GM23338 (cell line): Measurements from ENCODE around the gene SPIN2B. TPM values are rescaled to one million over a fixed set of nuclear protein-coding genes. Genes with fewer than 3 reads are reported as not detected.
"Not testable (repeated sequence)": the region's sequence is repeated elsewhere in the genome, so short reads cannot be mapped to it uniquely, and the experiment has no call there.

Source experiments
- ATAC-seq: fragments of 200-7000 bp; cut with Tn5 transposase; 3 replicates; pipeline ENCODE4 v1.9.1; 2020
- DNase-seq: peaks from one replicate; pipeline ENCODE4 v3.0.0-alpha.2; 2015; ENCODE audit warnings: low spot score
- H2AFZ ChIP-seq: fragments of 200-600 bp; sonication (generic); 2 replicates; pipeline ENCODE4 v1.8.0; 2016; ENCODE audit warnings: antibody characterized with exemption, mild to moderate bottlenecking, moderate library complexity
- H3F3A ChIP-seq: fragments of 200-600 bp; sonication (generic); replicated peaks from 2 replicates; pipeline ENCODE4 v1.8.0; 2017; ENCODE audit warnings: antibody characterized with exemption, mixed run types, low read depth
- H3K27ac ChIP-seq: fragments of 200-600 bp; sonication (generic); 2 replicates; pipeline ENCODE4 v1.6.1; 2016; ENCODE audit warnings: low read depth
- H3K27me3 ChIP-seq: fragments of 200-600 bp; sonication (generic); 2 replicates; pipeline ENCODE4 v1.8.0; 2016; ENCODE audit warnings: mild to moderate bottlenecking, mixed run types, moderate library complexity; ENCODE audit not compliant: insufficient read depth
- H3K36me3 ChIP-seq: fragments of 200-600 bp; sonication (generic); 2 replicates; pipeline ENCODE4 v1.8.0; 2016; ENCODE audit warnings: mild to moderate bottlenecking; ENCODE audit not compliant: insufficient read depth
- H3K4me1 ChIP-seq: fragments of 200-600 bp; sonication (generic); 2 replicates; pipeline ENCODE4 v1.8.0; 2016; ENCODE audit warnings: mild to moderate bottlenecking, moderate library complexity; ENCODE audit not compliant: insufficient read depth
- H3K4me2 ChIP-seq: fragments of 200-600 bp; sonication (generic); 2 replicates; pipeline ENCODE4 v1.7.1; 2017; ENCODE audit warnings: mixed run types
- H3K4me3 ChIP-seq: fragments of 200-600 bp; sonication (generic); 2 replicates; pipeline ENCODE4 v1.6.1; 2016; ENCODE audit warnings: mixed run types
- H3K79me2 ChIP-seq: fragments of 200-600 bp; sonication (generic); replicated peaks from 2 replicates; pipeline ENCODE4 v1.8.0; 2017; ENCODE audit warnings: mild to moderate bottlenecking; ENCODE audit not compliant: insufficient read depth
- H3K9me2 ChIP-seq: fragments of 200-600 bp; sonication (generic); 2 replicates; pipeline ENCODE4 v1.8.0; 2017; ENCODE audit not compliant: insufficient read depth
- H4K20me1 ChIP-seq: fragments of 200-600 bp; sonication (generic); replicated peaks from 2 replicates; pipeline ENCODE4 v1.8.0; 2017; ENCODE audit warnings: mild to moderate bottlenecking; ENCODE audit not compliant: insufficient read depth
- H3K27ac Mint-ChIP-seq: 2 replicates; pipeline ENCODE4 v1.8.0; 2020; ENCODE audit warnings: inconsistent platforms, mild to moderate bottlenecking, moderate library complexity, mixed read lengths
- H3K27me3 Mint-ChIP-seq: 3 replicates; pipeline ENCODE4 v1.8.0; 2022; ENCODE audit warnings: low read depth, mild to moderate bottlenecking, moderate library complexity, mixed read lengths, inconsistent platforms; ENCODE audit not compliant: insufficient read depth, poor library complexity
- H3K36me3 Mint-ChIP-seq: 3 replicates; pipeline ENCODE4 v1.8.0; 2021; ENCODE audit warnings: low read depth, mild to moderate bottlenecking, inconsistent platforms, moderate library complexity, mixed read lengths
- H3K4me1 Mint-ChIP-seq: 3 replicates; pipeline ENCODE4 v1.8.0; 2020; ENCODE audit warnings: mild to moderate bottlenecking, inconsistent platforms, mixed read lengths
- H3K4me3 Mint-ChIP-seq: 3 replicates; pipeline ENCODE4 v1.8.0; 2021; ENCODE audit warnings: moderate library complexity, mild to moderate bottlenecking, inconsistent platforms, mixed read lengths
- H3K9me3 Mint-ChIP-seq: 3 replicates; pipeline ENCODE4 v1.8.0; 2020; ENCODE audit warnings: moderate library complexity, mild to moderate bottlenecking, inconsistent platforms, mixed read lengths
- CTCF ChIP-seq, 2 experiments: fragments of 200-600 bp in 1 of 2; sonication (generic) in 1 of 2; conservative IDR thresholded peaks; 2 replicates each; pipeline versions ENCODE4 v1.5.1 to v1.6.1; 2016 to 2017; ENCODE audit warnings: antibody characterized with exemption in 2 of 2, low read depth in 2 of 2, mild to moderate bottlenecking in 2 of 2, moderate library complexity in 1 of 2
- ETS1 ChIP-seq: IDR thresholded peaks from 2 replicates; pipeline ENCODE4 v1.6.1; 2016; ENCODE audit warnings: antibody characterized with exemption
- EZH2 ChIP-seq: fragments of 200-600 bp; sonication (generic); IDR thresholded peaks from one replicate; pipeline ENCODE4 v1.8.0; 2017; ENCODE audit warnings: antibody characterized with exemption, mild to moderate bottlenecking, low read depth; ENCODE audit not compliant: unreplicated experiment
- JUNB ChIP-seq: IDR thresholded peaks from one replicate; pipeline ENCODE4 v1.6.1; 2016; ENCODE audit warnings: antibody characterized with exemption; ENCODE audit not compliant: unreplicated experiment
- POLR2AphosphoS5 ChIP-seq: IDR thresholded peaks from 2 replicates; pipeline ENCODE4 v1.6.1; 2016; ENCODE audit warnings: antibody characterized with exemption, low read depth
- REST ChIP-seq: IDR thresholded peaks from one replicate; pipeline ENCODE4 v1.6.1; 2018; ENCODE audit warnings: antibody characterized with exemption; ENCODE audit not compliant: unreplicated experiment
- ZNF114 ChIP-seq: fragments of 250-450 bp; sonication (Bioruptor Pico); IDR thresholded peaks from 2 replicates; pipeline ENCODE4 v1.5.0; 2020; ENCODE audit warnings: mild to moderate bottlenecking, moderate library complexity
- polyA plus RNA-seq: library from polyadenylated mRNA; unstranded; fragments of >200 nt; fragmentation: Nextera tagmentation; extraction: Ambion mirVana; gene quantifications from 2 replicates; pipeline ENCODE4 v1.2.1, GENCODE V29; 2016
- total RNA-seq: library from RNA; depleted of rRNA; stranded (reverse); fragments of >200 nt; shearing (Covaris generic); gene quantifications from 2 replicates; pipeline ENCODE4 v1.2.3, GENCODE V29; 2014

SPIN2B gene
- total and polyA plus RNA-seq, 2 experiments from 2014 or later, result 7.9 to 12.6 TPM

- Mint-ChIP-seq H3K27me3 (peaks cover 4% of the 10 kb centered on the region), H3K27ac (no peak overlapping the region), H3K9me3 (no peaks in the 10 kb centered on the region; the same call in 2 of the 3 replicates), H3K36me3 (peaks cover 15% of the 10 kb centered on the region), H3K4me1 (peaks cover 2% of the 10 kb centered on the region; the same call in 2 of the 3 replicates), H3K4me3 (peak overlapping the region; percentile 11; the same call in 1 of the 3 replicates)
- no peak for ATAC-seq
- no peaks in the 10 kb centered on the region for H3K27me3 ChIP-seq
- no peaks in the 10 kb centered on the region for H3F3A ChIP-seq
- no peaks in the 10 kb centered on the region for H3K9me2 ChIP-seq
- H3K79me2 ChIP-seq, result peaks cover 7% of the 10 kb centered on the region
- no peak for DNase-seq
- H4K20me1 ChIP-seq, result no peaks in the 10 kb centered on the region
- no peak overlapping the region for H3K4me2 ChIP-seq
- H3K4me3 ChIP-seq, result no peak overlapping the region
- no peak overlapping the region for H2AFZ ChIP-seq
- no peaks in the 10 kb centered on the region for H3K4me1 ChIP-seq
- TF ChIP-seq REST, result no peak
- no peaks in the 10 kb centered on the region for H3K36me3 ChIP-seq
- H3K27ac ChIP-seq, result no peak overlapping the region
Observed at GRCh38 chrX:57119416-57119815, 1.9 kb downstream of the SPIN2B start.

- ATAC-seq, H4K20me1 ChIP-seq, H3K4me1 ChIP-seq, H3F3A ChIP-seq, H3K79me2 ChIP-seq, H3K4me2 ChIP-seq, H3K9me3 Mint-ChIP-seq, H3K27me3 ChIP-seq, H3K9me2 ChIP-seq, H3K4me3 ChIP-seq, H3K4me1 Mint-ChIP-seq, H3K27ac Mint-ChIP-seq, H3K4me3 Mint-ChIP-seq, H3K36me3 ChIP-seq, H3K27ac ChIP-seq, DNase-seq, H2AFZ ChIP-seq, H3K27me3 Mint-ChIP-seq: not testable (repeated sequence)
- H3K36me3 Mint-ChIP-seq, result peaks cover 18% of the 10 kb centered on the region
Observed at GRCh38 chrX:57117566-57117965, 3.8 kb downstream of the SPIN2B start.

GRCh38 chrX:57104921-57105398 lies 16.4 kb downstream of the SPIN2B start:
- H3K36me3 Mint-ChIP-seq, result peaks cover 89% of the 10 kb centered on the region
- peak overlapping the region; percentile 14; the same call in 1 of the 3 replicates for H3K4me3 Mint-ChIP-seq
- Histone ChIP-seq H3K4me3 (no peak overlapping the region), H3K9me2 (no peaks in the 10 kb centered on the region), H4K20me1 (no peaks in the 10 kb centered on the region), H3K79me2 (no peaks in the 10 kb centered on the region), H3F3A (no peaks in the 10 kb centered on the region), H3K27me3 (no peaks in the 10 kb centered on the region), H3K4me1 (no peaks in the 10 kb centered on the region), H3K36me3 (peaks cover 4% of the 10 kb centered on the region; the same call in 1 of the 2 replicates), H2AFZ (no peak overlapping the region), H3K27ac (no peak overlapping the region), H3K4me2 (no peak overlapping the region)
- DNase-seq (peak; percentile 1), ATAC-seq (no peak; the same call in 2 of the 3 replicates)
- H3K9me3 Mint-ChIP-seq, result peaks cover 22% of the 10 kb centered on the region
- H3K27me3 Mint-ChIP-seq, result peaks cover 2% of the 10 kb centered on the region
- H3K4me1 Mint-ChIP-seq, result peaks cover 5% of the 10 kb centered on the region; the same call in 2 of the 3 replicates
- H3K27ac Mint-ChIP-seq, result no peak overlapping the region
- TF ChIP-seq ETS1 (no peak), CTCF (conservative IDR thresholded peaks at IDR 0.05; ENCODE audit: low read depth in 2 of 2) (no peak), JUNB (no peak), REST (no peak), POLR2AphosphoS5 (no peak), ZNF114 (CRISPR knock-in tag) (no peak), EZH2 (no peak)
